ENCODE results near the gene CLEC11A.
"Not testable (repeated sequence)": the region's sequence is repeated elsewhere in the genome, so short reads cannot be mapped to it uniquely, and the experiment has no call there.

Gene CLEC11A

GRCh38 chr19:50723735-50724521 is 764 bp downstream of the CLEC11A start:
- no peak for DNase-seq

DNA sequence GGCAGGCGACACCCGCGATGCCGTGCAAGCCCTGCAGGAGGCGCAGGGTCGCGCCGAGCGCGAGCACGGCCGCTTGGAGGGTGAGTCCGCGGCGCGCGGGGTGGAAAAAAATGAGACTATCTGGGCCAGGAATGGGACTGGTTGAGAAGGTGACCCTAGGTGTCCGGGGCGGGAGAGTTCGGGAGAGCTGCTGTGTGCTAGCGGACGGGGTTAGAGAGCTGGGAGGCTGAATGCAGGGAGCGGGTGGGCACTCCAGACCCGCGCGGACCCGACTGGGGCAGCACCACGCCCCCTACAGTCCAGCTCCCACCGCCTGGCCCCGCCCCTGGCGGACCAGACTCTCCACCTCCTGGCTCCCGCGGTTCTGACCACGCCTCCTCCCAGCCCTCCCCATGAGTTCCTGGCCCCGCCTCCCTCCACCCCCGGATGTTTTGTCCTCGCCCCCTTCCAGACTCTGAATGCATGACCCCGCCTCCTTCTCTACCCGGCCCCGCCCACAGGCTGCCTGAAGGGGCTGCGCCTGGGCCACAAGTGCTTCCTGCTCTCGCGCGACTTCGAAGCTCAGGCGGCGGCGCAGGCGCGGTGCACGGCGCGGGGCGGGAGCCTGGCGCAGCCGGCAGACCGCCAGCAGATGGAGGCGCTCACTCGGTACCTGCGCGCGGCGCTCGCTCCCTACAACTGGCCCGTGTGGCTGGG is 1.5 kb downstream of the CLEC11A start:
- peak; percentile 100 for DNase-seq

GRCh38 chr19:50725218-50725910 is 2.2 kb downstream of the CLEC11A start:
- no peak for DNase-seq

DNA sequence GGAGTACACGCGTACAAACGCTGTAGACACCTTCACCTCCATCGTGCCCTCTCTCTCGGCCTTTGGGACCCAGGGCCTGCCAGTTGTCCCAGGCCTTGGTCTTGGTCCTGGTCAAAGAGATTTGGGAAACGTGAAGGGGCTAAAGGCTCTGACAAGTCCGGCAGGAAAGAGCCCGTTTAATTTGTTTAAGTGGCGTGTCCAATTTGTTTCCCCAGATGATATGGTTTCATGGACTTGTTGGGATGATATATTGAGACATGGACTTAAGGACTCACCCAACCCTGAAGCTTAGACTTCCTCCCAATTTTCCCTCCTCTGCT is 2.7 kb downstream of the CLEC11A start:
- no peak for DNase-seq

GRCh38 chr19:50728084-50728737 is 5.0 kb downstream of the CLEC11A start:
- DNase-seq = peak; percentile 96

GRCh38 chr19:50729894-50730293 is 6.7 kb downstream of the CLEC11A start:
- DNase-seq = no peak

DNA sequence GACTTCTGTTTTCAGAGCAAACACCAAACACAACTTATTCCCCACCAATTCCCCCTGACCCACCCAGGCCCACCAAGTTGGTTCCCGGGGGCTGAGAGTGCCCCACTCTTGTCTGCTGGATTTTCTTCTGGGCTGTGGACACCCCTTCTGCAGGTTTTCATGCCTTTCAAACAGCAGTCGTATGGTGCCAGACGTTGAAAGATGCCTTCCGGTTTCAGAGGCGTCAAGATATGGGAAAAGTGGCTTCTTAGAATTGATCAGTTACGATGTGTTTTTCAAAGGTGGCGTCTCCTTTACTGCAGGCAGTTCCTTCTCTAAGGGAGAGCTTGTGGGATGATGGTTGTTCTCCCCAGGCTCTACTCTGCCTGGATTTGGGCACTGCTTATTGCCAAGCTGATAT is 12.7 kb downstream of the CLEC11A start:
- DNase-seq = no peak

GRCh38 chr19:50736338-50736737 is 13.2 kb downstream of the CLEC11A start:
- no peak for DNase-seq

DNA sequence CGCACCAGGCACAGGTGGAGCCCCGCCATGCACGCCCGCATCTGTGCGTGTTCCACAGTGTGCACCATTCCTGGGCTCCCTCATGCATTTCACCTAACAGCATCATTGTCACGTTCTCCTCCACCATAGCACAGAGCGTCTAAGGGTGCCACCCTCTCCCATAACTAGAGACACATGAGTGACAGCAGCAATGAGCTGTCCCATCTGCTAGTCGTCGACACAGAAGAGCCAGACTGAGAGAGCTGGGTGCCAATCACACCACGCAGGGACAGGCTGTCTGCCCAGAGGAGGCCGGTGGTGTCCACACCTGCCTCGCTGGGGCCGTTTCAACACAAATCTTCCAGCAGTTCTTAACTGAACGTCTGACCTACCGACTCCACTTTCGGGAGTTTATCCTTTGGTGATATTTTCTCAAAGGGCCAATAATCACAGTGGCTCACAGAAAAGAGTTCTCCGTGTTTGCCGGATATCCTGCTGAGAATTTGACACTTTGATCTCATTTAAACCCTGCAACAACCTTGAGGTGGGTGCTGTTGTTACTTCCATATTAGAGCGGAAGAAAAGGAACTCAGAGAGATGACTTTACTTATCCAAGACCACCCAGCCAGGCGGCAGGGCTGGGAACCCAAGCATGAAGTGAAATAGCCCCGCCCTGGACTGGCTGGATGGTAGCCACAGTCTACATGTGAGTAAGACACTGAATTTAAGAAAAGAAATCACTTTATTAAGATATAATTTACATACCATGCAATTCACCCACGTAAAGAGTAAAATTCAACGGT is 16.2 kb downstream of the CLEC11A start:
- no peak for DNase-seq

- DNase-seq = peak; percentile 39
Measured at GRCh38 chr19:50739914-50740426, 16.8 kb downstream of the CLEC11A start.

DNA sequence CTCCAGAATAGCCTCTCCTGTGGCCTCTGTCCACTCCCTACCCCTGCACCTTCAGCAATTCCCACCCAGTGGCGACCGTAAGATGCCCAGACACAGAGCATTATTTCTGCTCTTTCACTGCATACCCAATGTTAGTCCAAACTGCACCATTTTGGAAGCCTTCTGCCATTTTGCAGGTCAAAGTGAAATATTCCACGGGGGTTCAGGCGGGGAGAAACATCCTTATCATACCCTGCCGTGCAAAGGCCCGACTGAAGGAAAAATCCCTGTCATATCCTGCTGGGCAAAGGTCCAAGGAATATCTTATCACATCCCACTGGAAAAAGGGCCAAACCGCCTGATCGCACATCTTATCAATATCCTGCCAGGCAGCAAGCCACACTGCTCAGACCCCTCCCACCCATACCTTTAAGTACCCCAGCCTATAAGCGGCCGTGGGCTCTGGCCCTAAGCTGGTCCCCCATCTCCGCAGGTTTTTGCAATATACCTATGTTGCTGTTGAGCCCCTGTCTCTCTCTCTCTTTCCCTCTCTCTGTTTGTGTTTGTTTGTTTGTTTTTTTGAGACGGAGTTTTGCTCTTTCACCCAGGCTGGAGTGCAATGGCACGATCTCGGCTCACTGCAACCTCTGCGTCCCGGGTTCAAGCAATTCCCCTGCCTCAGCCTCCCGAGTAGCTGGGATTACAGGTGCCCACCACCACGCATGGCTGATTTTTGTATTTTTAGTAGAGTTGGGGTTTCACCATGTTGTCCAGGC is 18.2 kb downstream of the CLEC11A start:
- peak; percentile 40 for DNase-seq

- no peak for DNase-seq
Measured at GRCh38 chr19:50743537-50743936, 20.4 kb downstream of the CLEC11A start.

- DNase-seq = no peak
Measured at GRCh38 chr19:50745221-50745620, 22.1 kb downstream of the CLEC11A start.

DNA sequence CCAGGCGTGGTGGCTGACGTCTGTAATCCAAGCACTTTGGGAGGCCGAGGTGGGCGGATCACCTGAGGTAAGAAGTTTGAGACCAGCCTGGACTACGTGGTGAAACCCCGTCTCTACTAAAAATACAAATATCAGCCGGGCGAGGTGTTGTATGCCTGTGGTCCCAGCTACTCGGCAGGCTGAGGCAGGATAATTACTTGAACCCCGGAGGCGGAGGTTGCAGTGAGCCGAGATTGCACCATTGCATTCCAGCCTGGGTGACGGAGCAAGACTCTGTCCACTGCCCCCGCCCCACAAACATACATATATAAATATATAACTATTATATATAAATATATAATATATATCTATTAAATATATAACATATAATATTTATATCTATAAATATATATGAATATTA is 24.0 kb downstream of the CLEC11A start:
- not testable (repeated sequence) for DNase-seq

DNA sequence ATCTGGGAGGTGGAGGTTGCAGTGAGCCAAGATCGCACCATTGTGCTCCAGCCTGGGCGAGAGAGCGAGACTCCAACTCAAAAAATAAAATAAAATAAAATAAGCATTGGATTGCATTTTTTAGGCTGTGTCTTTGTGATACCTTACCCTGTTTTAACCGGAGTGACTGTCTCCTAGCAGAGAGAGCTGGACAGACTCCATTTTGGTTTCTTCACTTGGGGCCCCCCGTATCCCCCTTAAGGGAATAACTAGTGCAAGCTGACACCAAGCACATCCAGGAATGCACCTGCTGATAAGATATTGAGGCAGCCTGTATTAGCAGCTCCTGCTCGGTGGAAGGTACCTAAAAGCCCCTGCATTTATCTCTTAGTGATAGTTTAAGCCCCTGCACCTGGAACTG is 26.3 kb downstream of the CLEC11A start:
- DNase-seq = no peak

DNA sequence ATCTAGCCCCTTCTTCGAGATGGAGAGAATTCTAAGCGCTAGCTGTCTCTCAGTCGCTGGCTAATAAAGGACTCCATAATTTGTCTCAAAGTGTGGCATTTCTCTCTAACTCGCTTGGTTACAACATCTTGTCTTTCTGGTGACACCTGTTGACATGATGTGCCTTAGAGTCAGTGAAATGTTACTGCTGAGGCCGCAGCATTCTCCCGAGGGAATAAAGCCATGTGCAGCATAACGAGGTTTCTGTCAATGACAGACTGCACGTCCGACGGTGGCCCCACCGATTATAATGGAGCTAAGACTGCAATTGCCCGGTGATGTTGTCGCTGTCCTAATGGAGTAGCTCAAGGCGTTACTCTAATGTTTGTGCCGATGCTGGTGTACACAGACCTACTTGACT is 26.8 kb downstream of the CLEC11A start:
- DNase-seq = no peak

DNA sequence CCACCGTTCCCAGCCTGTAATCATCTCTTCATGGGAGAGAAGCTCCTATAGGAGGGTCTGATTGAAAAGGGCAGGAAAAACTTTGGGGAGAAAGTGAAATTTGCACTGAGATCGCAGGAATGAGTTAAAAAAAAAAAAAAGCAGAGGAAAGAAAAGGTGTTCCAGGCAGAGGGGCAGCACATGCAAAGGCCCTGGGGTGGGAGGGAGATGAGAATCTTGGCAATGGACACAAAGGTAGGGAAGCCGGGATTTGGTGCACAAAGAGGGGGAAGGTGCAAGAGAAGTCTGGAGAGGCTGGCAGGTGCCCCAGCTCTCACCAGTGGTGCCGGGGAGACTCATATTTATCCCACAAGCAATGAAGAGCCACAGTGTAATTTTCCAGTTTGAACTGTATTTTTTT is 30.7 kb downstream of the CLEC11A start:
- DNase-seq = no peak

GRCh38 chr19:50756244-50756643 is 33.1 kb downstream of the CLEC11A start:
- not testable (repeated sequence) for DNase-seq

- DNase-seq = not testable (repeated sequence)
Measured at GRCh38 chr19:50757624-50758023, 34.5 kb downstream of the CLEC11A start.

GRCh38 chr19:50759076-50759475 is 35.9 kb downstream of the CLEC11A start:
- not testable (repeated sequence) for DNase-seq

- peak; percentile 69 for DNase-seq
Measured at GRCh38 chr19:50759886-50760285, 36.7 kb downstream of the CLEC11A start.

GRCh38 chr19:50761501-50761900 is 38.3 kb downstream of the CLEC11A start:
- DNase-seq = not testable (repeated sequence)
